IPS-18a (cell line): Measurements from ENCODE around the gene UBALD1.

Source experiments
- H3K27ac ChIP-seq: one replicate; pipeline ENCODE4 v1.5.1; 2013; ENCODE audit warnings: low read length
- H3K27me3 ChIP-seq: one replicate; pipeline ENCODE4 v1.6.1; 2013; ENCODE audit warnings: mild to moderate bottlenecking, low read length; ENCODE audit not compliant: control insufficient read depth, insufficient read depth
- H3K36me3 ChIP-seq: one replicate; pipeline ENCODE4 v1.6.1; 2013; ENCODE audit warnings: low read depth, low read length; ENCODE audit not compliant: control insufficient read depth
- H3K4me1 ChIP-seq: one replicate; pipeline ENCODE4 v1.6.1; 2013; ENCODE audit warnings: low read depth, low read length; ENCODE audit not compliant: control insufficient read depth
- H3K4me3 ChIP-seq: one replicate; pipeline ENCODE4 v1.5.1; 2013; ENCODE audit warnings: low read length
- H3K9ac ChIP-seq: one replicate; pipeline ENCODE4 v1.6.1; 2013; ENCODE audit warnings: mild to moderate bottlenecking, low read length, moderate library complexity
- H3K9me3 ChIP-seq: one replicate; pipeline ENCODE4 v1.6.1; 2013; ENCODE audit warnings: low read depth, low read length; ENCODE audit not compliant: control insufficient read depth

The UBALD1 gene

DNA sequence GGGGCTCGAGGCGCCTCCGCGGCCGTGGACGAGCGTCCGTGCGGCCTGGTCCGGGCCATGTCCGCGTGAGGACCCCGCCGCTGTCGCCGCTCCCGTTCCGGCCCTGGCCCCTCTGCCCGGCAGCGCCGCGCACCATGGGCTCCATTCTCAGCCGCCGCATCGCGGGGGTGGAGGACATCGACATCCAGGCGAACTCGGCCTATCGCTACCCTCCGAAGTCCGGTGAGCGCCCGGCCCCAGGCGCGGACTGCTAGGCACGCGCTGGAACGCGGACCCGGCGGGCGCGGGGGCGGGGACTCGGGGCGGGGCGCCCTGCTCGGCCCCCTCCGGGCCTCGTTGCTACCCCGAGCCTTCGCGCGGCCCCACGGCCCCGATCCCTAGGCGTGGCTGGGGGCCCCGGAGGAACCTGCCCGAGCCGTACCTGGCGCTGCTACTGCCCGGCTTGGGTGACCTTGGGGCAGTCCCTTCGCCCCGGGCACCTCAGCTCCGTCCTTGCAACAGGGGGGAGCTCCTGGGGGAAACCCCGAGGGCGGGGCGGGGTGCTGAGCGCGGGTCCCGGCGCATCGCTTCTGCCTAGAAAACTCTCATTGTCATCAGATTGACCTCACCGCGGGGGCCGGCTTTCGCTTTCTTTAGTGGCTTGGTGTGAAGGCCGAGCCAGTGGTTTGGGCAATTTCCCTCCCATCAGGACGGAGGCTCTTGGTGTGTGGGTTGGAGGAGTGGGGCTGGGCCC lies 10.3 kb upstream of the UBALD1 start:
- H3K9ac ChIP-seq, result peak overlapping the region; percentile 90
- H3K36me3 ChIP-seq, result no peaks in the 10 kb centered on the region
- peaks cover 7% of the 10 kb centered on the region for H3K4me1 ChIP-seq
- no peaks in the 10 kb centered on the region for H3K27me3 ChIP-seq
- H3K9me3 ChIP-seq, result no peaks in the 10 kb centered on the region
- peak overlapping the region; percentile 1 for H3K27ac ChIP-seq
- H3K4me3 ChIP-seq, result peak overlapping the region; percentile 68

DNA sequence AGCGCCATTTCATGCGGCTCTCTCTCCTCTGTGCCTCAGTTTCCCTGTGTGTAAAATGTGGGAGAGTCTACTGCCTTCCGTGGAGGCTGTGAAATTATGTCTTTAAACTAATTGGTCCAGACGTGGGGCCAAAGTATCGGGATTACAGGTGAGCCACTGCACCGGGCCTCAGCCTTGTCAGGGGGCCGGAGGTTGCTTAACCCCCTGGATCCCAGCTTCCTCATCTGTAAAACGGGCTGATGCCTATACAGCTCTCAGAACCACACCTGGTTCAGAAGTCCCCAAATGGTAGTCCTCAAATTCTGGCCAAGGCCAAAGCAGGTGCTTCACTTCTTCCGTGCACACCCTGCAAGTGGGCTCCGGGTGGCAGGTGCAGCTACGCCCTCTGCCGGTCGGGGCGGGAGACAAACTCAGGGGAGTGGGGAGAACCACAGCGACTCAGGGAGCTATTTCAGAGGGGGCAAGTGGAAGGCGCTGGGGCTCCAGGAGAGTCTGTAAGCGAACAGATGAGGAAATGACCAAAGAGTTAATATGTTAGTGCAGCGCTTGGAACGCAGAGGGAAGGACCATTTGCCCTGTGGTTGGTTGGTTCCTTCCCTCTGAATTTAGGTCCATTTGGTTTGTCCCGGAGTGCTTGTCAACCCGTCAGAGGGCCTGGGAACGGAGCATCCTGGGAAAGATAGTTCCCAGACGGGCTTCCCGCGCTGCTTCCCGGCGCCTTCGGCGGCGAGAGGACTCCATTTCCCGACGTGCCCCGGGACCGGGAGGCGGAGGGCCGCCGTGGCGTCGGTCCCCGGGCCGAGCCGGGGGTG lies 9.5 kb upstream of the UBALD1 start, which contains the start of gene MGRN1:
MGRN1 (plus strand) TSS at position 812 of the 812 bp plus-strand sequence. CDS start 135 bp downstream, outside the sequence.
- Histone ChIP-seq H3K4me3 (peak within 1 kb of the TSS; percentile 68), H3K9ac (peak within 1 kb of the TSS; percentile 90), H3K27ac (peak within 1 kb of the TSS; percentile 91), H3K36me3 (no peaks in the 10 kb centered on the region), H3K4me1 (peaks cover 7% of the 10 kb centered on the region), H3K9me3 (no peaks in the 10 kb centered on the region), H3K27me3 (no peaks in the 10 kb centered on the region)

DNA sequence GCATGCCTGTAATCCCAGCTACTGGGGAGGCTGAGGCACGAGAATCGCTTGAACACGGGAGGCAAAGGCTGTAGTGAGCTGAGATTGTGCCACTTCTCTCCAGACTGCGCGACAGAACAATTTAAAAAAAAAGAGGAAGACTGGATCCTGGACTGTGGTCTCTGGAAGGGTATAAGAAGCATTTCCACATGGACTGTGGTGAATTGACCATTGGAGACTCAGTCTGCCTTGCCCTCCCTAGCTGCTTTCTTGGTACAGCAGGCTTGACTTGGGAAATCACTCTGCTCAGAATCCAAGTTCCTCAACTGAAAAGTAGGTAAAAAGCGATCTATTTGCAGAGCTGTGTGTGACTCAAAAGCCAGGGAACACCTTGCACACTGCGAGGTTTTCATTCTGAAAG lies 8.9 kb upstream of the UBALD1 start:
- Histone ChIP-seq H3K9me3 (no peaks in the 10 kb centered on the region), H3K4me1 (peaks cover 7% of the 10 kb centered on the region), H3K4me3 (no peak overlapping the region), H3K27ac (no peak overlapping the region), H3K27me3 (no peaks in the 10 kb centered on the region), H3K36me3 (no peaks in the 10 kb centered on the region), H3K9ac (no peak overlapping the region)

DNA sequence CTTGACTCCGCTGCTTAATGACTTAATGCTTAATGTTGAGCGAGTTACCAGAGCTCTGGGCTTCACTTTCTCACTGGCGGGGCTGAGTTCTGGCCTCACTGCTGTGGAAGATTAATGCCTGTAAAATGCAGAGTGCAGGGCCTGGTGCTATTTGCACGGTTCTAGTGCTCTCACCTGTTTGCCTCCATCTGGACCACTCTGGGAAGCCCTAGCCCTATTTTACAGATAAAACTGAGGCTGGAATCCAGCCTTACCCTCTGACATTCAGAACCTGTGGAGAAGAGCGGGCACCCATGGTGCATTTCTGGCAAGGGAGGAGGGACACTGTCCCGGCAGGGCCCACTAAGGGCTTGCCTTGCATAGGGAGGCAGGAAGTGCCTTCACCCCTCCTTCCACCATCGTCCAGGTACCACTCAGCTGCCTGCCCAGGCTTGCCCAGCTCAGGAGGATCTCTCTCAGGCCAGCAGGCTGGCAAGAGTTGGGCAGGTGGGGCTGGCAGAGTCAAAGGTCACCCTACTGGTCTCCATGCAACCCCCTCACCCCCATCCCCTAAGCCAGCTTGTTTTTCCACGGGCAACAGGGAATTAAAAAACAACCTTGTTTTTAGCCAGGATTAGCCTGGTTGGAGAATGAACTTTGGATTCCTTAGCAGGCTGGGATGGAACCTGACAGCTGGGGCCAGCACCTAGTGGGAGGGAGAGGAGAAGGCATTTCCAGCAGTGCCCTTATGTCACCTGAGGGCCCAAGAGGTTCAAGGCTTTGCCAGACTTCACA lies 4.1 kb upstream of the UBALD1 start:
- no peak overlapping the region for H3K27ac ChIP-seq
- H3K27me3 ChIP-seq, result no peaks in the 10 kb centered on the region
- H3K36me3 ChIP-seq, result no peaks in the 10 kb centered on the region
- no peak overlapping the region for H3K4me3 ChIP-seq
- H3K9ac ChIP-seq, result no peak overlapping the region
- H3K4me1 ChIP-seq, result peaks cover 7% of the 10 kb centered on the region
- no peaks in the 10 kb centered on the region for H3K9me3 ChIP-seq

DNA sequence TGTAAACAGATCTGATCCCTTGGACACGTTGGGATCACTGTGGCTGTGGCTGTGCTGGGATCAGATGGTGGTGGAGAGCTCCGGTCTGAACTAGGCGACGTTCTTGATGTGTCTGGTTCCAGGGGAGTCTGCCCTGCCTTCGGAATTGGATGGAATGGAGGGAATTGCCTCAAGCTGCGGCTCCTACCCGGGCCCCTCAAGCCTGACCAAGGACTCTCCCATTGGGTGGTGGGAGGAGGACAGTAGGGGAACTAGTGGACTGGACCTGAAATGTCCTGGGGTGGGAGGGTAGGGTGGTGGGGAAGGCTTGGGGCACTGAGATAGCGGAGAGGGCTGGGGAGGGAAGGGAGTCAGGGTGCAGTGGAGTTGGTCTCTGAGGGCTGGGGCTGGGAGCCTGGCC lies 3.2 kb upstream of the UBALD1 start:
- no peaks in the 10 kb centered on the region for H3K27me3 ChIP-seq
- H3K27ac ChIP-seq, result no peak overlapping the region
- H3K9ac ChIP-seq, result no peak overlapping the region
- peaks cover 11% of the 10 kb centered on the region for H3K4me1 ChIP-seq
- no peak overlapping the region for H3K4me3 ChIP-seq
- H3K9me3 ChIP-seq, result no peaks in the 10 kb centered on the region
- no peaks in the 10 kb centered on the region for H3K36me3 ChIP-seq

DNA sequence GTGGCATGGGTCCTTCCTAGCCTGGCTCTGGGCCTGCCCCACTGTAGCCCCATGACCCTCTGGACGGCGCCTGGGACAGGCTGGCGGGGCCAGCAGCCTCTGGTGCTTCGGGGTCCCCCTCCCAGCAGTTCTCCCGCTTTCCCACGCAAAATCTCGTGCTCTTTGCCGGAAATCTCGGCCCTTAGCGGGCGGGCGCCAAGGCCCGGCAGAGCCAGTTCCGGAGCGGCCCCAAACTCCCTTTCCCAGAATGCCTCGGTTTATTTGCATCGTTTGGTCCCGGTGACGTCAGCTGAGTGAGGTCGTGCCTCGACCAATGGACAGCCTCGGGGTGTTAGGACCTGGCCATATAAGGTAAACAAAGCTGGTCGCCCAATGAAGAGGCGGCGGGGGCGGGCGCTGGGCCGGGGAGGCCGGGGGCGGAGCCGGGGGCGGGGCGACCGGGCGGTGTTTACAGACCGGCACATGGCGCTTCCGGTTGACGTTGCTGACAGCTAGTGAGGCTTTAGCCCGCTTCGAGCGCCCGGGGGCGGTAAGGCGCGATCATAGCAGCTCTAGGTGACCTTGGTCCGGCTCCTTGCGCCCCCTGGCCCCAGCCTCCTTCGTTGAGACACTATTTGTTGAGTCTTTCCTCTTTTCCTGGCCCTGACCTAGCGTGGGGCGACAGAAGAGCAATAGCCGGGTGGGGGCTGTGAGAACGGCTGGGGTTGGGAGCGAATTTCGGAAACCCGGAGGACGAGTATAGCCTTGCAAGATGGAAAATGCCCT lies 1.5 kb upstream of the UBALD1 start:
- peaks cover 14% of the 10 kb centered on the region for H3K4me1 ChIP-seq

GRCh38 chr16:4615384-4616046 lies 827 bp upstream of the UBALD1 start:
- Histone ChIP-seq H3K4me3 (peak overlapping the region; percentile 92), H3K27me3 (no peaks in the 10 kb centered on the region), H3K9ac (peak overlapping the region; percentile 79), H3K9me3 (no peaks in the 10 kb centered on the region), H3K27ac (peak overlapping the region; percentile 82), H3K36me3 (no peaks in the 10 kb centered on the region), H3K4me1 (peaks cover 14% of the 10 kb centered on the region)

More for the DNA sequence above, 1.5 kb upstream of the UBALD1 start:
- peak overlapping the region; percentile 93 for H3K27ac ChIP-seq
- peak overlapping the region; percentile 80 for H3K9ac ChIP-seq
- H3K36me3 ChIP-seq, result no peaks in the 10 kb centered on the region
- H3K27me3 ChIP-seq, result no peaks in the 10 kb centered on the region
- H3K9me3 ChIP-seq, result no peaks in the 10 kb centered on the region
- peak overlapping the region; percentile 36 for H3K4me3 ChIP-seq

DNA sequence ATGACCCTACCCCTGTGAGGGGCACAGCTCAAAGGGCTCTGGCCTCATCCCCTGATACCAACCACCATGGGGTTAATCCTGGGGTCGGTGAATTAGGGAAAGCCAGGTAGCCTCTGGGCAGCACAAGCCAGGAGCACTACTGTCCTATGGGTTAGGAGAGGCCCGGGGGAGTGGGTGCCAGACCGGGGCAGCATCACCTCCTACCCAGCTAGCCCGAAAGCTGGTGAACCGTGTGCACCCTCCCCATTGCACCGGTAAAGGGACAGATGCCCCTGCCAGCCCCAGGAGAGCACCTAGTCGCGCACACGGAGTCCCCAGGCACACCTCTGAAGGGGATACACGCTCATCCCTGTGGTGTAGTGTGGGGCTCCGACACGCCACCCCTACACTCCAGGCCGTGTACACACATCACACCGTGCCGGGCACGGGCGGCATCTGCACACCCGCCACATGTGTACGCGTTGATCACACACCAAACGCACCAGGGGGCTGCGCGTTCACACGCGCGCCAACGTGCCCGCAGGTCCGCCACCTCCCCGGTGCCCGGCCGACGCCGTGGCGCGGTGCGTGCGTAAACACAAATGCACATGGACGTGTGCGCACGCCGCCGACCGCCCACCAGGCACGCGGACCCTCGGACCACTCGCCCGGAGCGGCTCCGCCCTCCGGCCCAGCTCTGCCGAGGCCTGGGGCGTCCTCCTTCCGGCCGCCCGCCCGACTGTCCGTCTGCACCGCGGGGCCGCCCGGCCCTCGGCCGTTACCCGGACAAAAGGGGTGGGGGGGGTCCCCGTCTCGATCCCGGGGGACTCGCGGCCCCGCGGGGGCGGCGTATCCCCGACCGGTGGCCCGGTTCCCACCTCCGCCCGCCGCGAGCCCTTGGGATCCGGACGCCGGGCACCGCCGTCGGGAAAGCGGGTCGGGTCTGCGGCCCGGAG lies 785 bp downstream of the UBALD1 start:
- Histone ChIP-seq H3K4me1 (peaks cover 14% of the 10 kb centered on the region), H3K9me3 (no peaks in the 10 kb centered on the region), H3K27me3 (no peaks in the 10 kb centered on the region), H3K36me3 (no peaks in the 10 kb centered on the region), H3K9ac (peak overlapping the region; percentile 79), H3K27ac (no peak overlapping the region), H3K4me3 (peak overlapping the region; percentile 92)

- no peaks in the 10 kb centered on the region for H3K9me3 ChIP-seq
- H3K36me3 ChIP-seq, result peaks cover 6% of the 10 kb centered on the region
- no peak overlapping the region for H3K27ac ChIP-seq
- peak overlapping the region; percentile 92 for H3K4me3 ChIP-seq
- peaks cover 14% of the 10 kb centered on the region for H3K4me1 ChIP-seq
- H3K27me3 ChIP-seq, result no peaks in the 10 kb centered on the region
- H3K9ac ChIP-seq, result peak overlapping the region; percentile 79
These were observed 1.6 kb downstream of the UBALD1 start for GRCh38 chr16:4612977-4613635.
